ENCODE data around the gene RTF2. TPM values are rescaled to one million over a fixed set of nuclear protein-coding genes. Genes with fewer than 3 reads are reported as not detected.
A peak's percentile ranks its signal among the peaks of the same experiment; 100 is the strongest.

The RTF2 gene
- total RNA-seq, 6 experiments from 2014 or later: 148 to 158 (median 153) TPM

GRCh38 chr20:56428410-56428809 is 40.0 kb upstream of the RTF2 start:
- Mint-ChIP-seq H3K4me1 (ENCODE audit: low read depth) (peaks cover 67% of the 10 kb centered on the region), H3K4me3 (no peak overlapping the region), H3K27ac (peak overlapping the region; percentile 97), H3K27me3 (ENCODE audit: insufficient read depth) (no peaks in the 10 kb centered on the region), H3K9me3 (no peaks in the 10 kb centered on the region), H3K36me3 (ENCODE audit: low read depth) (no peaks in the 10 kb centered on the region)
- DNase-seq: no peak
- no peak for TF ChIP-seq CTCF (IDR thresholded peaks at IDR 0.05)

DNA sequence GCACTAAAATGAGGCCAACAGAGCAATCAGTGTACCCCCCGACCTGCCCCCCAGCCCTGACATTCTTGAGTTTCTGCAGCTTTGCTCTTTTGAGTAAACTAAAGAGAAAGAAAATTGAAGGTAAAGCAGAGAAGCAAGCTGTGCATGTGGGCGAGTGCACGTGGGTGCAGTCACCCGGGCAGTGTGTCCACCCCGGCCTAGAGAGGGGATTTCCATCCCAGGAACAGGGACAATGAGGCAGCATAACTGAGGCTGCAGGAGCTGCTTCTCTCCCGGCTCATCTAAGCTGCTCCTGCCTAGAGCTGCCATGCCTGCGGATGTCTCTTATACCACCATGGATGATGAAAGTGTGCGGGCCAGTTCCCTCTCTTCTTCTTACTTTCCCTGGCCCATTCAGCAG is 39.5 kb upstream of the RTF2 start:
- Mint-ChIP-seq H3K36me3 (ENCODE audit: low read depth) (no peaks in the 10 kb centered on the region), H3K27me3 (ENCODE audit: insufficient read depth) (no peaks in the 10 kb centered on the region), H3K4me3 (peak overlapping the region; percentile 70), H3K9me3 (no peaks in the 10 kb centered on the region), H3K27ac (peak overlapping the region; percentile 97), H3K4me1 (ENCODE audit: low read depth) (peaks cover 68% of the 10 kb centered on the region)
- no peak for TF ChIP-seq CTCF (IDR thresholded peaks at IDR 0.05)
- no peak for DNase-seq

DNA sequence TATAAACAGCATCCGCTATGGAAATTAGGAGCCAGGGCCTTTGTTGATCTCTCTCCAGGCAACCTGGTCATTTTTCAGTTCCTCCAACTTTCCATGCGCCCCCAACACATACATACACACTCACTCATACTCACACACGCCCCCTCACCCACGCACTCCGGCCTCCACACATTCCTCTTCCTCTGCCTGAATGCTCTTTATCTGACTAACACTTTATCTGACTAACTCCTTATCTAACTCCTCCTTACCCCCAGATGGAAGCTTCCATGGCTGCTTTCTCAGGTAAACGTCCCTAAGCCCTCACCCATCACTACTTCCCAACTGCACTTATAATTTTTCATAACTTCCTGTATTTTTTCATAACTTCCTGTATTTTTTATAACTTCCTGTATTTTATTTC is 38.9 kb upstream of the RTF2 start:
- Mint-ChIP-seq H3K27ac (peak overlapping the region; percentile 97), H3K9me3 (no peaks in the 10 kb centered on the region), H3K36me3 (ENCODE audit: low read depth) (no peaks in the 10 kb centered on the region), H3K4me3 (peak overlapping the region; percentile 70), H3K27me3 (ENCODE audit: insufficient read depth) (no peaks in the 10 kb centered on the region), H3K4me1 (ENCODE audit: low read depth) (peaks cover 68% of the 10 kb centered on the region)
- no peak for TF ChIP-seq CTCF (IDR thresholded peaks at IDR 0.05)
- peak; percentile 87 for DNase-seq

DNA sequence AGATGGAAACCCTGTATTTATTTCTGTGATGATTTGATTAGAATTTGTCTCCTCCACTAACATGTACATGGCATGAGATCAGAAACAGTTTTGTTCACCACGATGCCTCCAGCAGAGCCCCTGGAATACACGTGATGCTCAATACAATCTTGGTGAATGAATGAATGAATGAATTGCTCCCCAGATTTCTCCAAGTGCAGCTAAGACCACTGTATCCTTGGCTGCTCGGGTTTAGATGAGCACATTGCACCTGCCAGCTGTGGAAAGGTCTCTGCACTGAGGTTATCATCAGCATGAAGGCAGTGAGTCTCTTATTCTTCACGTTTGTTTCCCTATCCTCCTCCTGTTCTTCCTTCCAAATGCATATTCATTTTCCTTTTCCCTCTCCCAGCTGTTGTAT is 38.5 kb upstream of the RTF2 start:
- no peak for DNase-seq
- Mint-ChIP-seq H3K27ac (peak overlapping the region; percentile 97), H3K4me1 (ENCODE audit: low read depth) (peaks cover 67% of the 10 kb centered on the region), H3K4me3 (peak overlapping the region; percentile 70), H3K9me3 (no peaks in the 10 kb centered on the region), H3K27me3 (ENCODE audit: insufficient read depth) (no peaks in the 10 kb centered on the region), H3K36me3 (ENCODE audit: low read depth) (no peaks in the 10 kb centered on the region)
- TF ChIP-seq CTCF (IDR thresholded peaks at IDR 0.05): no peak

GRCh38 chr20:56430461-56430860 is 38.0 kb upstream of the RTF2 start:
- DNase-seq: no peak
- no peaks in the 10 kb centered on the region for H3K27me3 Mint-ChIP-seq (ENCODE audit: insufficient read depth)
- no peaks in the 10 kb centered on the region for H3K36me3 Mint-ChIP-seq (ENCODE audit: low read depth)
- H3K4me1 Mint-ChIP-seq (ENCODE audit: low read depth): peaks cover 69% of the 10 kb centered on the region
- peak overlapping the region; percentile 70 for H3K4me3 Mint-ChIP-seq
- no peak for TF ChIP-seq CTCF (IDR thresholded peaks at IDR 0.05)
- H3K27ac Mint-ChIP-seq: peak overlapping the region; percentile 97
- H3K9me3 Mint-ChIP-seq: no peaks in the 10 kb centered on the region

DNA sequence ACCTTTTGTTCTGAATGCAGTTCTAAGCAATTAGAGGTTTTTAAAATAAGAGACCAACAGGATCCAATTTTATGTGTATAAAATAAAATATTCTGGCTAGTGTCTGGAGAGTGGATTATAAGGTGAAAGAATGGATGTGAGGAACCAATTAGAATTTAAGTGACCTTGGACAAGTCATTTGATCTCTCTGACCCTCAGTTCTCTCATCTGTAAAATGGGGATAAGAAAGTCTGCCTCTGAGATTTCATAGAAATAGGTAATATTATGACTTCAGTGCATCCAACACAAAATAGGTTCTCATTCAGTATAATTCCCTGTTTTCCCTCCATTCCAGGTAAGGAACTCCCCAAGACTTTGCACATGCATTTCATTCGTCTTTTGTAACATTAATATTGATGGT is 37.5 kb upstream of the RTF2 start:
- H3K27me3 Mint-ChIP-seq (ENCODE audit: insufficient read depth): no peaks in the 10 kb centered on the region
- H3K9me3 Mint-ChIP-seq: no peaks in the 10 kb centered on the region
- H3K4me3 Mint-ChIP-seq: peak overlapping the region; percentile 70
- no peak for TF ChIP-seq CTCF (IDR thresholded peaks at IDR 0.05)
- no peak for DNase-seq
- no peaks in the 10 kb centered on the region for H3K36me3 Mint-ChIP-seq (ENCODE audit: low read depth)
- H3K4me1 Mint-ChIP-seq (ENCODE audit: low read depth): peaks cover 69% of the 10 kb centered on the region
- peak overlapping the region; percentile 97 for H3K27ac Mint-ChIP-seq
